T-helper 17 cell (primary cell): ENCODE results near the gene GPHN. TPM values are rescaled to one million over a fixed set of nuclear protein-coding genes. Genes with fewer than 3 reads are reported as not detected.

ENCODE experiments used
- ATAC-seq: fragments of 150-1000 bp; cut with Tn5 transposase; 2 replicates; pipeline ENCODE4 v1.10.0; 2021; ENCODE audit warnings: mild to moderate bottlenecking, moderate library complexity
- DNase-seq, 3 donors: peaks; one replicate each; pipeline versions ENCODE4 v3.0.0 to v3.0.0-alpha.2; 2020 to 2021
- H3K9me3 ChIP-seq: one replicate; pipeline ENCODE4 v1.7.0; 2013; ENCODE audit warnings: low read length, mild to moderate bottlenecking; ENCODE audit not compliant: control insufficient read depth, poor library complexity, severe bottlenecking
- H3K27ac Mint-ChIP-seq: one replicate; pipeline ENCODE4 v1.8.0; 2022; ENCODE audit warnings: mild to moderate bottlenecking, moderate library complexity, mixed read lengths
- H3K27me3 Mint-ChIP-seq: one replicate; pipeline ENCODE4 v1.8.0; 2022; ENCODE audit warnings: mixed read lengths
- H3K36me3 Mint-ChIP-seq: one replicate; pipeline ENCODE4 v1.8.0; 2022; ENCODE audit warnings: low read depth, mixed read lengths
- H3K4me1 Mint-ChIP-seq: one replicate; pipeline ENCODE4 v1.8.0; 2022; ENCODE audit warnings: mild to moderate bottlenecking, mixed read lengths
- H3K4me3 Mint-ChIP-seq: one replicate; pipeline ENCODE4 v1.8.0; 2022; ENCODE audit warnings: mild to moderate bottlenecking, moderate library complexity, mixed read lengths
- total RNA-seq, 4 donors: library from RNA in 2 of 4; stranded (reverse) in 2 of 4; gene quantifications; one replicate each; pipeline ENCODE4 v1.2.3 and lab custom pipeline; 2022 to 2026

GPHN gene
- total RNA-seq, 2 donors from 2014 or later = 23.1 to 24.4 TPM

DNA sequence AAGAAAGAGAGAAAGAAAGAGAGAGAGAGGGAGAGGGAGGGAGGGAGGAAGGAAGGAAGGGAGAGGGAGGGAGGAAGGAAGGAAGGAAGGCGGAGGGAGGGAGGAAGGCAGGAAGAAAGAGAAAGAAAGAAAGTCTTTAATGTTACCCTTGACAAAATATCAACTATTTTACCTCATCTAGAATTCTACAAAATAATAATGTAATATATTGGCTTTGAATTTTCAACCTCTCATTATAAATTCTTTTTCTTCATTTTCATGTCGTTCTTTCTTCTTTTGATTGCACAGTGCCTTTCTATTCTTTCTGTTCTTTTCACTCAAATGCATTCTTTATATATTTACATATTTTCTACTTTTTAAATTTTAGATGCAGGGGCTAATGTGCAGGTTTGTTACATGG lies 621.8 kb downstream of the GPHN start:
- no peak overlapping the region for H3K27ac Mint-ChIP-seq
- no peaks in the 10 kb centered on the region for H3K27me3 Mint-ChIP-seq
- no peak for ATAC-seq

GRCh38 chr14:67131691-67132090 lies 623.7 kb downstream of the GPHN start:
- Mint-ChIP-seq H3K4me1 (peaks cover 6% of the 10 kb centered on the region), H3K36me3 (peaks cover 5% of the 10 kb centered on the region), H3K27ac (no peak overlapping the region), H3K4me3 (no peak overlapping the region), H3K27me3 (no peaks in the 10 kb centered on the region)
- DNase-seq = no peak
- ATAC-seq = no peak
- H3K9me3 ChIP-seq = no peaks in the 10 kb centered on the region

More for the DNA sequence above, 621.8 kb downstream of the GPHN start:
- peaks cover 6% of the 10 kb centered on the region for H3K4me1 Mint-ChIP-seq
- no peak for DNase-seq
- H3K4me3 Mint-ChIP-seq = no peak overlapping the region
- H3K9me3 ChIP-seq = no peaks in the 10 kb centered on the region
- peaks cover 4% of the 10 kb centered on the region for H3K36me3 Mint-ChIP-seq

GRCh38 chr14:67133144-67133543 lies 625.2 kb downstream of the GPHN start:
- Mint-ChIP-seq H3K27me3 (no peaks in the 10 kb centered on the region), H3K27ac (no peak overlapping the region), H3K36me3 (peaks cover 5% of the 10 kb centered on the region), H3K4me3 (no peak overlapping the region), H3K4me1 (peaks cover 6% of the 10 kb centered on the region)
- ATAC-seq (no peak), DNase-seq (no peak)
- H3K9me3 ChIP-seq = no peaks in the 10 kb centered on the region

DNA sequence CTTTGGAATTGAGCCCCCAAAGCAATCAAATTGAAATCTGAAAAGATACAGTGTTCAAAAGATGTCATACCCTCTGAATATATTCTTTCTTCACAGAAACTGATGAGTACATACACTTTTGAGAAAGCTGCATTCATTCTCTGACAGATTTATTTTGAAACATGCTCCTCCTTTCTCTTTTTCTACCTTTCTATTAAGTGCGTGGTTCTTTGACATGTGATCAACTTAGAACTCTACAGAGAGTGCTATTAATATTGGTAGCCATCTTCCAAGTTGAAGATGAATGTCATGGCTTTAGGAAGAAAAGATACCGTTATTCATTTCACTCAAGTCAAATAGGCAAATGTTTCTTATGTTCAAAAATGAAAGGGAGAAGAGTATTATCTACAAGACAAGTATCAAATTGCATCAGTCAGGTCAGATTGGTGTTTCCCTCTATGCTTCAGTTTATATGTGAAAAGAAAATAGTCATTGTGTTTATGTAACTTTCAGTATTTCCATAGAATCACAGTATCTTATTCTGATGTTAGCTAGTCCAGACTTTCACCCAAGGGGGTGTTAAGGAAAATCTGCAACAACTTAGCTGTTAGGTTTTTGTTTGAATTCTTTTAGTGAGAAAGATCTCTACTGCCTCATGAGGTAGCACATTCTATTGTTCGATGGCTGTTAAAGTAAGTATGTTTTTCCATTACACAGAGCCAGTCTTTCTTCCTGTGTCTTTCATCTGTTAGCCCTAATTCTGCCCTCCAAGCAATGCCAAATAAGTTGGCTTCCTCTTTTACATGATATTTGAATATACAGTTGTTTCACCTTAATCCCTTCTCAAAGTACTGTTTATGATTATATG lies 625.9 kb downstream of the GPHN start:
- Mint-ChIP-seq H3K4me1 (peaks cover 6% of the 10 kb centered on the region), H3K27me3 (no peaks in the 10 kb centered on the region), H3K27ac (no peak overlapping the region), H3K36me3 (peaks cover 5% of the 10 kb centered on the region), H3K4me3 (no peak overlapping the region)
- no peaks in the 10 kb centered on the region for H3K9me3 ChIP-seq
- DNase-seq = no peak
- ATAC-seq = no peak

- Mint-ChIP-seq H3K4me3 (no peak overlapping the region), H3K27me3 (no peaks in the 10 kb centered on the region), H3K36me3 (peaks cover 2% of the 10 kb centered on the region), H3K4me1 (peaks cover 6% of the 10 kb centered on the region), H3K27ac (no peak overlapping the region)
- H3K9me3 ChIP-seq = no peaks in the 10 kb centered on the region
- no peak for DNase-seq
- no peak for ATAC-seq
These were observed 629.9 kb downstream of the GPHN start for GRCh38 chr14:67137744-67138371.

DNA sequence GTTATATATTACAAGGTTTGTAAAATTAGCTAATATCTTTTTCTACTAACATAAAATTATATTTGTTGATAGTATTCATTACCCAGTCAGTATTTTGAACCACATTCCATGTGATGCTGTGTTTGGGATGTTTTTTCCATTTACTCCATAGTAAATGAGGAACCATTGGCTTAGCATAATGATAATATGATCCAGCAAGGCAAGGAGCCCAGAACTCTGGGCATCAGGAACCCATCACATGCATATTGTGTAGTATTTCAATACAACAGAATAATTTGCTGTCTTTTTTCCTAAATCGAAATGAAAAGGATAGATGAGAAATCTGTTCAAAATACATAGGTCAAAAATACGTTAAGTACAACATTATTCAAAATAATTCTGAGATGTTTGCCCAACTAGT lies 632.6 kb downstream of the GPHN start:
- Mint-ChIP-seq H3K36me3 (peaks cover 9% of the 10 kb centered on the region), H3K27me3 (no peaks in the 10 kb centered on the region), H3K27ac (no peak overlapping the region), H3K4me1 (no peaks in the 10 kb centered on the region), H3K4me3 (no peak overlapping the region)
- DNase-seq (no peak), ATAC-seq (no peak)
- no peaks in the 10 kb centered on the region for H3K9me3 ChIP-seq

GRCh38 chr14:67141146-67141900 lies 633.4 kb downstream of the GPHN start:
- Mint-ChIP-seq H3K36me3 (peaks cover 9% of the 10 kb centered on the region), H3K27me3 (no peaks in the 10 kb centered on the region), H3K27ac (no peak overlapping the region), H3K4me3 (no peak overlapping the region), H3K4me1 (no peaks in the 10 kb centered on the region)
- DNase-seq = no peak
- no peak for ATAC-seq
- no peaks in the 10 kb centered on the region for H3K9me3 ChIP-seq

DNA sequence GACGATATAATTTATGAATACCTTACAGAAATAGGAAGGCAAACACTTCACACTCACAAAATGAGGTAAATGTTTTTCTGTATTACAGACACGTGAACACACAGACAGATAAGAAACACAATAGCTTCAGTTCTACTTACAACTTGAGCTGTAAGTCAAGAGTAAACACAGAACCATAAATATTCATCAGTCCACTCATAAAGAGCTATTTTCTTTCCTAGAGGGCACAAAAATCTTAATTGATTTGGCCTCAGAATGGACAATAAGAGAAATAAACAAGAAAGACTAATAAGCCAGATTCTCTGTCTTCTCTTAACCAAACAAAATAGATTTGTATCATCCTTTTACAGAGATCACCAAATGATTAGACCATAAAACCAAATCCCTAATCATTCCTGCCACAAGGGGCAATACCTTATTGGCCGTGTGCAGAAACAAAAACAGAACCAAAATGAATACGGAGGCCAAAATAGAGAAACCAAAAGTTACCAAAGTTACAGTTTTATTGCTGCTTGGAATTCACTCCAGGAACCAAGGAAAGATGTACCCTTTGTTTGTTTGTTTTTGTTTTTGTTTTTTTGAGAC lies 643.2 kb downstream of the GPHN start:
- no peak overlapping the region for H3K27ac Mint-ChIP-seq
- ATAC-seq = no peak
- no peaks in the 10 kb centered on the region for H3K27me3 Mint-ChIP-seq
- H3K4me3 Mint-ChIP-seq = no peak overlapping the region
- DNase-seq = no peak
- H3K36me3 Mint-ChIP-seq = peaks cover 3% of the 10 kb centered on the region
- H3K9me3 ChIP-seq = peaks cover 2% of the 10 kb centered on the region
- H3K4me1 Mint-ChIP-seq = no peaks in the 10 kb centered on the region

DNA sequence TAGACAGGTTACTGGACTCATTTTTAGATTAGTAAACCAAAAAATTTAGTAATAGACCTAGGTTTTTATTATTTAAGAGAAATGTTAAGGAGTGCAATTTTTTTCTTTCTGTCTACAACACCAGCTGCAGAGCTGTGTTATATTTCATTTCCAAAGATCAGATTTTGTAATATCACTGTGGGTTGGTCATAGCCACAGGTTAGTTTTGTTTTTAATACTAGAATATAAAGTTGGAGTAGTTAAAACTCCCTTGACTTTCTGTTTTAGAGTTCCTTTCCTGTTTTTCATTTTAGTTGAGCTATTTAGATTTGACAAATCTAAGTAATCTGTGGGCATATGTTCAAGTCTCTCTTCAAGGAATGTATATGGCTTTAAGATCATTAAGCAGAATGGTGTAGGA lies 650.6 kb downstream of the GPHN start:
- Mint-ChIP-seq H3K27me3 (no peaks in the 10 kb centered on the region), H3K27ac (no peak overlapping the region), H3K4me1 (no peaks in the 10 kb centered on the region), H3K4me3 (no peak overlapping the region), H3K36me3 (peaks cover 2% of the 10 kb centered on the region)
- DNase-seq (no peak), ATAC-seq (no peak)
- H3K9me3 ChIP-seq = no peaks in the 10 kb centered on the region

DNA sequence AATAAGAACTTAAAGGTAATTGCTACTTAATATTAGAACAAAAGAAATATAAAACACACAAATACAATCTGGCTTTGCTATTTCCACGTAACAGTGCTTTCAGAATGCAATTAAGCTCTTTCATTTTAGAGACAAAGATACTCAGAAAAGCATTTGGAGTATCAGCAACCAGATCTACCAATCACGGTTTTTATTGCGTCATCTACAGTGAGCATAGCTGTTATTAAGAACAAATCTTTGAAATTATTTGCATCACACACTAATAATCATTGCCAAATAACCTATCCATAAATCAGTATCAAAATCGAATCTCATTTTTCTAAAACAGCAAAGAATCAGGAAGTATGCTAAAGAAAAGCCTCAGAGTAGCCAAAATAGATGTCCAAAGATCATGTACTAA lies 654.4 kb downstream of the GPHN start:
- no peaks in the 10 kb centered on the region for H3K9me3 ChIP-seq
- DNase-seq (no peak), ATAC-seq (no peak)
- Mint-ChIP-seq H3K4me3 (no peak overlapping the region), H3K27me3 (no peaks in the 10 kb centered on the region), H3K36me3 (no peaks in the 10 kb centered on the region), H3K27ac (no peak overlapping the region), H3K4me1 (no peaks in the 10 kb centered on the region)

DNA sequence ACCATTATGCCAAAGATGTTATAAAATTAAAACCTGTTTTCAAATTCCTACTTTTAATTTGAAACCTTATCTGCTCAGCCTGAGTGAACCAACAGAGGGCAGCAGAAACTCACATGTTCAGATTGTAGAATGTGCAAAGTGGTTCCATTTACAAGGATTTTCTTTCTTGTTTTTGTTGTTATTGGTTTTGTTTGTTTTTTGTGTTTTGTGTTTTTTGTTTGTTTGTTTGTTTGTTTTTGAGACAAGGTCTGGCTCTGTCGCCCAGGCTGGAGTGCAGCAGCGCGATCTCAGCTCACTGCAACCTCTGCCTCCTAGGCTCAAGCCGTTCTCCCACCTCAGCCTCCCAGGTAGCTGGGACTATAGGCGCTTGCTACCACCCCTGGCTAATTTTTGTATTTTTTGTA lies 658.5 kb downstream of the GPHN start:
- H3K9me3 ChIP-seq = no peaks in the 10 kb centered on the region
- ATAC-seq (no peak), DNase-seq (peak in 1 of 3 donors; percentile 14)
- Mint-ChIP-seq H3K36me3 (peaks cover 1% of the 10 kb centered on the region), H3K27me3 (no peaks in the 10 kb centered on the region), H3K27ac (no peak overlapping the region), H3K4me1 (no peaks in the 10 kb centered on the region), H3K4me3 (no peak overlapping the region)

DNA sequence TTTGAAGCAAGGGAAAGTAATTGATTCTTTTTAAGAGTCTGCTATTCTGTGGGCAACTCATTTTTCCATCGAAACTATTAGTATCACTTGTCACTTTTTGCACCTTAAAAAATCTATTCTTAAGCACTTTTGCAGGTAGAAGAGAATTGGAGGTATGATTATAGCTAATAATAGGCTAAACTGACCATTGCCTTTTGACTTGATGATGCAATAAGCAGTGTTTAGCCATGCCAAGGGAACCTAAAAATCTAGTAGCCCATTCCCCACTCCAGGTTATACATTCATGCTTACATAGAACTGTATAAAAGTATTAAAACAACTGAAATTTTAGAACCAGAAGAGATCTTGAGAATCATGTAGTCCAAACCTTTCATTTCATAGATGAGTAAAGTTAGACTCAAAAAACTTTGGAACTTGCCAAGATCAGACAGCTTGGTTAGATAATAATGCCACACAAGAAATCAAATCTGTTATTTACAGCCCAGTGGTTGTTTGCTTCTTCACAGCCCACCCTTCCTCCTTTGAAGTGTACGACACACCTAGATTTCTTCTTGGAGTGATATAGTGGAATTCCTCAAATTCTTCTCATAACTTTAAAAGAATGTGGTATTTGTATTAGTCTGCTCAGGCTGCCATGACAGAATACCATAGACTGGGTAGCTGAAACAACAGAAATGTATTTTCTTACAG lies 659.6 kb downstream of the GPHN start:
- H3K36me3 Mint-ChIP-seq = peaks cover 2% of the 10 kb centered on the region
- H3K4me3 Mint-ChIP-seq = no peak overlapping the region
- H3K4me1 Mint-ChIP-seq = no peaks in the 10 kb centered on the region
- no peak overlapping the region for H3K27ac Mint-ChIP-seq
- ATAC-seq (no peak), DNase-seq (no peak)
- H3K27me3 Mint-ChIP-seq = no peaks in the 10 kb centered on the region
- peaks cover under 1% of the 10 kb centered on the region for H3K9me3 ChIP-seq

GRCh38 chr14:67168110-67168441 lies 660.1 kb downstream of the GPHN start:
- Mint-ChIP-seq H3K4me3 (no peak overlapping the region), H3K36me3 (peaks cover 2% of the 10 kb centered on the region), H3K27ac (no peak overlapping the region), H3K27me3 (no peaks in the 10 kb centered on the region), H3K4me1 (no peaks in the 10 kb centered on the region)
- ATAC-seq = no peak
- peaks cover 4% of the 10 kb centered on the region for H3K9me3 ChIP-seq
- DNase-seq = no peak
